Measurements from ENCODE around the gene C3orf20. TPM values are rescaled to one million over a fixed set of nuclear protein-coding genes. Genes with fewer than 3 reads are reported as not detected.

Gene C3orf20
- total and polyA plus RNA-seq, 2 donors (not counting 1 experiment from before 2014, with no cell fraction given): 0.12 to 0.34 TPM

DNA sequence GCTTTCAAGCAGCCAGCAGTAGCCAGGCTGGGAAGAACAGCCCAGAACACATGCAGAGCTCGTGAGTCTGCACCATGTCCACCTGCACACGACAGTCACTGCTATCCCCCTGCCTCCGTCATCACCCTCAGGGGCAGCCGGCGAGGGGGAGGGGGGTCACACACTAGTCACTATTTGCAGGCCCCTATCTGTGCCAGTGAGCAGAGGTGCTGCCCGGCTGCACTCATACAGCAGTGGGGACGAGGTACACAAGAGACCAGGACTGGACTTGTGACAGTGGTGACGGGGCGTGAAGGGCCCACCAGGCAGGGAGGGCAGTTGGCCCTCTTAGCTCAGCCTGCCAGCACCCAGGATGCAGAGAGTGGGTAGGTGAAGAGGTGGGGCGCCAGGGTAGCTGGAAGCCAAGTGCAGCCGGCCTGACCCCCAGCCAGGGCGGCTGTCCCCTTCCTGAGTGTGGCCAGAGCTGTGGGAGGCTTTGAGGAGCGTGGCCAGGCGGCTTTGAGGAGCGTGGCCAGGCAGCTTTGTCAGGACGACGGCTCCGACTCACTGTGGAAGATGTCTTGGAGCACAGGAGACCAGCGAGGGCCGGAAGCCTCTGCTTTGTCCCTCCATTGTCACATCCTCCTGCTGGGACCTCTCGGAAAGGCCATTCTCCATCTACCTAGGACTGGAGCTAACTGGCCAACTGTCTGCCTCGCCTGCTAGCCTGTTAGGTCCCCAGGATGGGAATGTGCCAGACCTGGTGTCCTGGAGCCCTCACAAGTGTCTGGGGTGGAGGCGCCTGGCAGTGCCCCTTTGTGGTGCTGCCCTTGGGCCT lies 91.7 kb downstream of the C3orf20 start:
- CTCF ChIA-PET: no interaction called here
- 92% methylated on average over 22 of the region's 23 CpGs for WGBS (ENCODE audit: insufficient coverage)
- intact Hi-C loops (cut with micrococcal nuclease): no loop called here

More for the DNA sequence above, 91.7 kb downstream of the C3orf20 start:
- Mint-ChIP-seq H3K4me1 (no peaks in the 10 kb centered on the region), H3K9me3 (ENCODE audit: insufficient read depth) (no peaks in the 10 kb centered on the region), H3K27ac (no peak overlapping the region), H3K4me3 (no peak overlapping the region), H3K27me3 (no peaks in the 10 kb centered on the region)
- no peak overlapping the region for H3K4me3 ChIP-seq (ENCODE audit: control extremely low read depth in 1 of 5, extremely low read depth in 1 of 5, insufficient read depth in 1 of 5, low read depth in 2 of 5, low read length in 4 of 5)
- POLR2A ChIA-PET: no interaction called here
- H3K79me2 ChIP-seq (ENCODE audit: control insufficient read depth, insufficient read depth, low read length): no peaks in the 10 kb centered on the region
- ATAC-seq (ENCODE audit: low read depth) (no peak), DNase-seq (no peak)
- no peak overlapping the region for H2AFZ ChIP-seq (ENCODE audit: insufficient read depth, low read depth, low read length, poor library complexity, severe bottlenecking)
- no peak overlapping the region for H3K9ac ChIP-seq (ENCODE audit: low read length)
- no peaks in the 10 kb centered on the region for H3K4me1 ChIP-seq (ENCODE audit: control insufficient read depth in 2 of 2, insufficient read depth in 2 of 2, low read length in 2 of 2)
- H4K20me1 ChIP-seq (ENCODE audit: control insufficient read depth, insufficient read depth, low read length, poor library complexity, severe bottlenecking): no peaks in the 10 kb centered on the region
- TF ChIP-seq, protein P1, sequence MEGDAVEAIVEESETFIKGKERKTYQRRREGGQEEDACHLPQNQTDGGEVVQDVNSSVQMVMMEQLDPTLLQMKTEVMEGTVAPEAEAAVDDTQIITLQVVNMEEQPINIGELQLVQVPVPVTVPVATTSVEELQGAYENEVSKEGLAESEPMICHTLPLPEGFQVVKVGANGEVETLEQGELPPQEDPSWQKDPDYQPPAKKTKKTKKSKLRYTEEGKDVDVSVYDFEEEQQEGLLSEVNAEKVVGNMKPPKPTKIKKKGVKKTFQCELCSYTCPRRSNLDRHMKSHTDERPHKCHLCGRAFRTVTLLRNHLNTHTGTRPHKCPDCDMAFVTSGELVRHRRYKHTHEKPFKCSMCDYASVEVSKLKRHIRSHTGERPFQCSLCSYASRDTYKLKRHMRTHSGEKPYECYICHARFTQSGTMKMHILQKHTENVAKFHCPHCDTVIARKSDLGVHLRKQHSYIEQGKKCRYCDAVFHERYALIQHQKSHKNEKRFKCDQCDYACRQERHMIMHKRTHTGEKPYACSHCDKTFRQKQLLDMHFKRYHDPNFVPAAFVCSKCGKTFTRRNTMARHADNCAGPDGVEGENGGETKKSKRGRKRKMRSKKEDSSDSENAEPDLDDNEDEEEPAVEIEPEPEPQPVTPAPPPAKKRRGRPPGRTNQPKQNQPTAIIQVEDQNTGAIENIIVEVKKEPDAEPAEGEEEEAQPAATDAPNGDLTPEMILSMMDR (IDR thresholded peaks at IDR 0.05): no peak
- no peak for TF ChIP-seq EZH2 (IDR thresholded peaks at IDR 0.05; ENCODE audit: borderline replicate concordance, insufficient read depth, low read depth, low read length, poor library complexity, severe bottlenecking)
- H3K27ac ChIP-seq (ENCODE audit: low read length in 2 of 2): no peak overlapping the region
- H3K9me3 ChIP-seq (ENCODE audit: control extremely low read depth in 1 of 3, control insufficient read depth in 2 of 3, insufficient read depth in 1 of 3, low read length in 2 of 3): peaks cover 0 to 10% (median 0%) of the 10 kb centered on the region in 3 donors
- no peaks in the 10 kb centered on the region for H3K36me3 ChIP-seq (replicated peaks in 1 of 2; ENCODE audit: control extremely low read depth in 1 of 2, control insufficient read depth in 1 of 2, extremely low read depth in 1 of 2, insufficient read depth in 2 of 2, low read length in 1 of 2)
- no peak overlapping the region for H3K4me2 ChIP-seq (replicated peaks; ENCODE audit: low read depth, low read length, poor library complexity, severe bottlenecking)
- H3K27me3 ChIP-seq (replicated peaks in 1 of 4; ENCODE audit: control extremely low read depth in 1 of 4, control insufficient read depth in 3 of 4, insufficient read depth in 4 of 4, low read length in 3 of 4): peaks cover 0 to 9% (median 0%) of the 10 kb centered on the region in 4 experiments
